Measurements from ENCODE around the gene ADAMTS16. TPM values are rescaled to one million over a fixed set of nuclear protein-coding genes. Genes with fewer than 3 reads are reported as not detected.
A peak's percentile ranks its signal among the peaks of the same experiment; 100 is the strongest.

ADAMTS16 gene
- total and polyA plus RNA-seq, 2 donors from 2014 or later = 5.6 to 7.5 TPM

- no peaks in the 10 kb centered on the region for H3K27me3 ChIP-seq (ENCODE audit: control insufficient read depth, insufficient read depth, low read length)
- FAIRE-seq = no peak
- H3K9me3 ChIP-seq (ENCODE audit: control insufficient read depth in 2 of 3, insufficient read depth in 1 of 3, low read length in 3 of 3) = no peaks in the 10 kb centered on the region
- H3K4me1 ChIP-seq (ENCODE audit: control insufficient read depth in 2 of 3, insufficient read depth in 2 of 3, low read depth in 1 of 3, low read length in 3 of 3) = no peaks in the 10 kb centered on the region
- DNase-seq = no peak
- no peak overlapping the region for H3K9ac ChIP-seq (ENCODE audit: low read length in 3 of 3)
- TF ChIP-seq, protein P1, sequence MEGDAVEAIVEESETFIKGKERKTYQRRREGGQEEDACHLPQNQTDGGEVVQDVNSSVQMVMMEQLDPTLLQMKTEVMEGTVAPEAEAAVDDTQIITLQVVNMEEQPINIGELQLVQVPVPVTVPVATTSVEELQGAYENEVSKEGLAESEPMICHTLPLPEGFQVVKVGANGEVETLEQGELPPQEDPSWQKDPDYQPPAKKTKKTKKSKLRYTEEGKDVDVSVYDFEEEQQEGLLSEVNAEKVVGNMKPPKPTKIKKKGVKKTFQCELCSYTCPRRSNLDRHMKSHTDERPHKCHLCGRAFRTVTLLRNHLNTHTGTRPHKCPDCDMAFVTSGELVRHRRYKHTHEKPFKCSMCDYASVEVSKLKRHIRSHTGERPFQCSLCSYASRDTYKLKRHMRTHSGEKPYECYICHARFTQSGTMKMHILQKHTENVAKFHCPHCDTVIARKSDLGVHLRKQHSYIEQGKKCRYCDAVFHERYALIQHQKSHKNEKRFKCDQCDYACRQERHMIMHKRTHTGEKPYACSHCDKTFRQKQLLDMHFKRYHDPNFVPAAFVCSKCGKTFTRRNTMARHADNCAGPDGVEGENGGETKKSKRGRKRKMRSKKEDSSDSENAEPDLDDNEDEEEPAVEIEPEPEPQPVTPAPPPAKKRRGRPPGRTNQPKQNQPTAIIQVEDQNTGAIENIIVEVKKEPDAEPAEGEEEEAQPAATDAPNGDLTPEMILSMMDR (IDR thresholded peaks at IDR 0.05; ENCODE audit: borderline replicate concordance, extremely low read depth, insufficient read depth) = no peak
- peaks cover 0 to 2% (median 2%) of the 10 kb centered on the region in 3 donors for H3K36me3 ChIP-seq (ENCODE audit: control insufficient read depth in 2 of 3, insufficient read depth in 3 of 3, low read length in 3 of 3)
- intact Hi-C loops (cut with DNase I) = no loop called here
- no peak overlapping the region for H3K4me3 ChIP-seq (ENCODE audit: low read length in 3 of 3)
- no peak overlapping the region for H3K27ac ChIP-seq (ENCODE audit: low read depth in 2 of 2, low read length in 2 of 2)
Measured at GRCh38 chr5:5202321-5202720, 62.2 kb downstream of the ADAMTS16 start.

DNA sequence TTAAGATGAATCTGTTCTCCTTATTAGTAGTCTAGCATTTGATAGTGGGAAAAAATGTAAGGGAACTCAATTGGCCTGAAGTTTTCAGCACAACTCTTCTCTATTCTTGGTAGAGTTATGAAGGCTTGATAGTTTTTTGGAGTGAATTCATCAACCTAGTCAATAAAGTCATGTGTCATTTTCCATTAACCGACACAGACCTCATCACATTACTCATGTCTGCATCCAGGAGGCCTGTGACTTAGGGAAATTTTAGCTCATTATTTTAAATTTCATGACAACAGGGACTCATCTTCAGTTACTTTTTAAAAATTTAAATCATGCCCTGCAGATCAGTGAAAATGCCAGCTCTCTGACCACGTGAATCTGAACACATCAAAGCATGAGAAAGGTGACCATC is 63.3 kb downstream of the ADAMTS16 start:
- peaks cover 0 to 2% (median 2%) of the 10 kb centered on the region in 3 donors for H3K36me3 ChIP-seq (ENCODE audit: control insufficient read depth in 2 of 3, insufficient read depth in 3 of 3, low read length in 3 of 3)
- H3K27ac ChIP-seq (ENCODE audit: low read depth in 2 of 2, low read length in 2 of 2) = no peak overlapping the region
- DNase-seq (no peak), FAIRE-seq (no peak)
- TF ChIP-seq, protein P1 (IDR thresholded peaks at IDR 0.05; ENCODE audit: borderline replicate concordance, extremely low read depth, insufficient read depth) = no peak
- no peak overlapping the region for H3K4me3 ChIP-seq (ENCODE audit: low read length in 3 of 3)
- H3K27me3 ChIP-seq (ENCODE audit: control insufficient read depth, insufficient read depth, low read length) = no peaks in the 10 kb centered on the region
- no peak overlapping the region for H3K9ac ChIP-seq (ENCODE audit: low read length in 3 of 3)
- no peaks in the 10 kb centered on the region for H3K4me1 ChIP-seq (ENCODE audit: control insufficient read depth in 2 of 3, insufficient read depth in 2 of 3, low read depth in 1 of 3, low read length in 3 of 3)
- intact Hi-C loops (cut with DNase I) = no loop called here
- H3K9me3 ChIP-seq (ENCODE audit: control insufficient read depth in 2 of 3, insufficient read depth in 1 of 3, low read length in 3 of 3) = no peaks in the 10 kb centered on the region

GRCh38 chr5:5207828-5208227 is 67.7 kb downstream of the ADAMTS16 start:
- H3K4me1 ChIP-seq (ENCODE audit: control insufficient read depth in 2 of 3, insufficient read depth in 2 of 3, low read depth in 1 of 3, low read length in 3 of 3) = peaks cover 0 to 4% (median 0%) of the 10 kb centered on the region in 3 donors
- H3K27me3 ChIP-seq (ENCODE audit: control insufficient read depth, insufficient read depth, low read length) = no peaks in the 10 kb centered on the region
- DNase-seq (no peak), FAIRE-seq (no peak)
- intact Hi-C loops (cut with DNase I) = no loop called here
- no peak overlapping the region for H3K4me3 ChIP-seq (ENCODE audit: low read length in 3 of 3)
- H3K36me3 ChIP-seq (ENCODE audit: control insufficient read depth in 2 of 3, insufficient read depth in 3 of 3, low read length in 3 of 3) = peaks cover 0 to 2% (median 0%) of the 10 kb centered on the region in 3 donors
- no peak overlapping the region for H3K9ac ChIP-seq (ENCODE audit: low read length in 3 of 3)
- TF ChIP-seq, protein P1 (IDR thresholded peaks at IDR 0.05; ENCODE audit: borderline replicate concordance, extremely low read depth, insufficient read depth) = no peak
- no peak overlapping the region for H3K27ac ChIP-seq (ENCODE audit: low read depth in 2 of 2, low read length in 2 of 2)
- H3K9me3 ChIP-seq (ENCODE audit: control insufficient read depth in 2 of 3, insufficient read depth in 1 of 3, low read length in 3 of 3) = no peaks in the 10 kb centered on the region

DNA sequence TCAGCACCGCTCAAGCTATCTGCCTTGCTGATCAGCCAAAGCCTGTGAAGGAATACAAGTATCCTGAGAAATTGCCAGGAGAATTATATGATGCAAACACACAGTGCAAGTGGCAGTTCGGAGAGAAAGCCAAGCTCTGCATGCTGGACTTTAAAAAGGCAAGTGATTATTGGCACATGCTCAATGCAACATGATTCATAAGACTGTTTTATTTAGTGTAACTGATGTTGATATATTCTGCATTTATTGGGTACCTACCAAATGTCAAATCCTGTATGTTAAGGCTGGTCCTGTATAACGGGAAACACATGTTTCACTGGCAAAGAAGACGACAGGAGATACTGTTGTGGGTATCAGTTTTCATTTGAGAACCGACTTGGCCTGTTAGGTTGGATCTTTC is 69.0 kb downstream of the ADAMTS16 start:
- no peak overlapping the region for H3K4me3 ChIP-seq (ENCODE audit: low read length in 3 of 3)
- no peak overlapping the region for H3K27ac ChIP-seq (ENCODE audit: low read depth in 2 of 2, low read length in 2 of 2)
- DNase-seq = peak in 2 of 5 donors; percentile 48 to 67
- FAIRE-seq = no peak
- no peaks in the 10 kb centered on the region for H3K36me3 ChIP-seq (ENCODE audit: control insufficient read depth in 2 of 3, insufficient read depth in 3 of 3, low read length in 3 of 3)
- TF ChIP-seq, protein P1 (IDR thresholded peaks at IDR 0.05; ENCODE audit: borderline replicate concordance, extremely low read depth, insufficient read depth) = no peak
- no peak overlapping the region for H3K9ac ChIP-seq (ENCODE audit: low read length in 3 of 3)
- peaks cover 0 to 4% (median 0%) of the 10 kb centered on the region in 3 donors for H3K4me1 ChIP-seq (ENCODE audit: control insufficient read depth in 2 of 3, insufficient read depth in 2 of 3, low read depth in 1 of 3, low read length in 3 of 3)
- intact Hi-C loops (cut with DNase I) = no loop called here
- H3K9me3 ChIP-seq (ENCODE audit: control insufficient read depth in 2 of 3, insufficient read depth in 1 of 3, low read length in 3 of 3) = no peaks in the 10 kb centered on the region
- H3K27me3 ChIP-seq (ENCODE audit: control insufficient read depth, insufficient read depth, low read length) = no peaks in the 10 kb centered on the region
